HCT116 (cell line): ENCODE results near the gene AMPD3. TPM values are rescaled to one million over a fixed set of nuclear protein-coding genes. Genes with fewer than 3 reads are reported as not detected.

Experiments used
- ATAC-seq: fragments of 200-7000 bp; cut with Tn5 transposase; 2 replicates; pipeline ENCODE4 v1.9.1; 2020; ENCODE audit warnings: mild to moderate bottlenecking, moderate library complexity
- BruUV-seq: library from RNA; stranded (reverse); fragments of 400-500 nt; replicated peaks from 2 replicates; lab custom pipeline; 2021; lab: Mats Ljungman, UMichigan
- CTCF ChIA-PET: fragments of 300-600 bp; sonication (Branson Sonifier 250); formaldehyde crosslinking; loops from one replicate; lab custom pipeline; 2021; ENCODE audit warnings: antibody characterized with exemption; lab: Charles Lee
- POLR2A ChIA-PET: fragments of 300-600, 350-600 bp; sonication (Branson Sonifier 250); formaldehyde crosslinking; loops from one replicate; lab custom pipeline; 2021; ENCODE audit warnings: antibody characterized with exemption; lab: Charles Lee
- RAD21 ChIA-PET, 2 experiments: fragments of 300-600 bp; sonication (Branson Sonifier 250); formaldehyde crosslinking; loops; one replicate each; lab custom pipeline; 2023; ENCODE audit warnings: low total read pairs in 2 of 2; ENCODE audit not compliant: uncharacterized antibody in 2 of 2, unreplicated experiment in 2 of 2, low non-redundant PET in 1 of 2; lab: Charles Lee
- DNase-seq: peaks from one replicate; pipeline ENCODE4 v3.0.0-alpha.2; 2010; ENCODE audit warnings: low read depth, low spot score
- H2AFZ ChIP-seq: fragments of 200-600 bp; shearing (Covaris generic), sonication (generic); 2 replicates; pipeline ENCODE4 v1.6.1; 2017; ENCODE audit warnings: low read depth, mixed run types, mixed read lengths, antibody characterized with exemption, low read length; ENCODE audit not compliant: poor library complexity, severe bottlenecking
- H3K27ac ChIP-seq: 2 replicates; pipeline ENCODE4 v1.5.1; 2012; ENCODE audit warnings: low read depth, low read length
- H3K27me3 ChIP-seq: fragments of 200-600 bp; sonication (generic); 2 replicates; pipeline ENCODE4 v1.6.1; 2016; ENCODE audit warnings: mixed run types, low read length, mixed read lengths; ENCODE audit not compliant: insufficient read depth
- H3K36me3 ChIP-seq, 2 experiments: fragments of 200-500 bp in 1 of 2; fragments of 200-600 bp in 1 of 2; sonication (Bioruptor generic) in 1 of 2; sonication (generic) in 1 of 2; 2 replicates each; pipeline versions ENCODE4 v1.5.1 to v1.6.1; 2014 to 2016; ENCODE audit warnings: low read length in 2 of 2, inconsistent platforms in 1 of 2, mixed read lengths in 1 of 2, mixed run types in 1 of 2; ENCODE audit not compliant: insufficient read depth in 2 of 2, control insufficient read depth in 1 of 2
- H3K4me1 ChIP-seq, 2 experiments: fragments of 200-600 bp in 1 of 2; sonication (generic) in 1 of 2; 2 replicates each; pipeline versions ENCODE4 v1.5.1 to v1.6.1; 2012 to 2017; ENCODE audit warnings: low read length in 2 of 2, inconsistent platforms in 1 of 2, mild to moderate bottlenecking in 1 of 2, mixed read lengths in 1 of 2, mixed run types in 1 of 2, moderate library complexity in 1 of 2; ENCODE audit not compliant: insufficient read depth in 2 of 2, control insufficient read depth in 1 of 2
- H3K4me2 ChIP-seq: fragments of 200-600 bp; sonication (generic); 2 replicates; pipeline ENCODE4 v1.6.1; 2017; ENCODE audit warnings: mixed run types, low read length, mixed read lengths
- H3K4me3 ChIP-seq, 2 experiments: fragments of 200-600 bp in 1 of 2; sonication (generic) in 1 of 2; replicated peaks in 1 of 2; 2 replicates each; pipeline ENCODE4 v1.5.1; 2011 to 2016; ENCODE audit warnings: low read length in 2 of 2, control low read depth in 1 of 2, low read depth in 1 of 2, mild to moderate bottlenecking in 1 of 2, mixed read lengths in 1 of 2, mixed run types in 1 of 2
- H3K79me2 ChIP-seq: fragments of 200-600 bp; sonication (generic); 2 replicates; pipeline ENCODE4 v1.6.1; 2017; ENCODE audit warnings: mild to moderate bottlenecking, mixed run types, low read length, moderate library complexity, mixed read lengths; ENCODE audit not compliant: insufficient read depth
- H3K9ac ChIP-seq: fragments of 200-600 bp; sonication (generic); 2 replicates; pipeline ENCODE4 v1.6.1; 2016; ENCODE audit warnings: low read length, mixed read lengths
- H3K9me2 ChIP-seq: fragments of 200-600 bp; sonication (generic), shearing (Covaris generic); 2 replicates; pipeline ENCODE4 v1.6.1; 2017; ENCODE audit warnings: mixed run types, mild to moderate bottlenecking, moderate library complexity; ENCODE audit not compliant: insufficient read depth
- H3K9me3 ChIP-seq, 2 experiments: fragments of 200-500 bp in 1 of 2; fragments of 200-600 bp in 1 of 2; sonication (Bioruptor generic) in 1 of 2; sonication (generic) in 1 of 2; 2 replicates each; pipeline ENCODE4 v1.6.1; 2014 to 2017; ENCODE audit warnings: low read length in 2 of 2, mixed read lengths in 2 of 2, inconsistent platforms in 1 of 2, low read depth in 1 of 2, mild to moderate bottlenecking in 1 of 2, mixed run types in 1 of 2, moderate library complexity in 1 of 2; ENCODE audit not compliant: control insufficient read depth in 1 of 2, insufficient read depth in 1 of 2
- H4K20me1 ChIP-seq: fragments of 200-600 bp; sonication (generic), shearing (Covaris generic); 2 replicates; pipeline ENCODE4 v1.6.1; 2017; ENCODE audit warnings: mixed run types, mild to moderate bottlenecking, moderate library complexity; ENCODE audit not compliant: insufficient read depth
- CBX3 ChIP-seq: IDR thresholded peaks from 2 replicates; pipeline ENCODE4 v1.6.1; 2012; ENCODE audit warnings: low read depth
- CEBPB ChIP-seq: IDR thresholded peaks from 2 replicates; pipeline ENCODE4 v1.6.1; 2012; ENCODE audit warnings: low read depth
- CTCF ChIP-seq, 3 experiments: fragments of 200-600 bp in 1 of 3; sonication (generic) in 1 of 3; IDR thresholded peaks in 2 of 3; conservative IDR thresholded peaks in 1 of 3; 2 replicates each; pipeline ENCODE4 v1.5.1; 2012 to 2017; ENCODE audit warnings: low read depth in 2 of 3, low read length in 2 of 3, antibody characterized with exemption in 1 of 3, borderline replicate concordance in 1 of 3, control low read depth in 1 of 3, mild to moderate bottlenecking in 1 of 3, mixed read lengths in 1 of 3, mixed run types in 1 of 3, moderate library complexity in 1 of 3; ENCODE audit not compliant: insufficient read depth in 1 of 3
- EZH2 ChIP-seq: fragments of 200-600 bp; sonication (generic); IDR thresholded peaks from 2 replicates; pipeline ENCODE4 v1.6.1; 2017; ENCODE audit warnings: antibody characterized with exemption, mixed run types
- FOSL1 ChIP-seq: IDR thresholded peaks from 2 replicates; pipeline ENCODE4 v1.6.1; 2012; ENCODE audit warnings: low read depth
- REST ChIP-seq: IDR thresholded peaks from 2 replicates; pipeline ENCODE4 v1.6.1; 2012; ENCODE audit warnings: low read depth
- SP1 ChIP-seq: IDR thresholded peaks from 2 replicates; pipeline ENCODE4 v1.6.1; 2012; ENCODE audit warnings: low read depth
- ZFX ChIP-seq: fragments of 450-650 bp; IDR thresholded peaks from 2 replicates; pipeline ENCODE4 v1.6.1; 2017
- intact Hi-C: fragments of 100-400 bp; cut with micrococcal nuclease; formaldehyde crosslinking; loops from 2 replicates; pipeline ENCODE4 v1.10.0; 2022
- total RNA-seq: library from RNA; stranded (reverse); gene quantifications from one replicate; pipeline ENCODE4 v1.2.1, GENCODE V29; 2021; ENCODE audit not compliant: unreplicated experiment

Gene AMPD3
- total RNA-seq, 1 experiment from 2014 or later, result 25.9 TPM

- Histone ChIP-seq H3K27me3 (no peaks in the 10 kb centered on the region), H3K36me3 (no peaks in the 10 kb centered on the region), H3K4me1 (peaks cover 0 to 13% of the 10 kb centered on the region in 2 experiments; a peak in 1 of 4 replicates), H3K4me2 (no peak overlapping the region), H3K9me3 (no peaks in the 10 kb centered on the region), H2AFZ (no peak overlapping the region), H3K9me2 (no peaks in the 10 kb centered on the region), H3K4me3 (no peak overlapping the region), H3K27ac (no peak overlapping the region), H3K9ac (no peak overlapping the region), H3K79me2 (no peaks in the 10 kb centered on the region), H4K20me1 (no peaks in the 10 kb centered on the region)
- ChIA-PET CTCF (no interaction called here), RAD21 (no interaction called here), POLR2A (interaction anchor here (0.8 kb wide), 1 partner anchor 13 kb away, joined by 3 read pairs; no protein-coding TSS in a partner anchor)
- ATAC-seq (no peak), DNase-seq (no peak)
- no peak for TF ChIP-seq CTCF (IDR thresholded peaks at IDR 0.05 in 2 of 3, conservative IDR thresholded peaks at IDR 0.05 in 1 of 3; ENCODE audit: borderline replicate concordance in 1 of 3, insufficient read depth in 1 of 3, low read depth in 2 of 3, low read length in 2 of 3)
- no peak for TF ChIP-seq EZH2
- no peak for TF ChIP-seq REST
- TF ChIP-seq FOSL1, result 0 out of 2 replicates have a peak, but pooled peaks have one; percentile 13
- no peak for TF ChIP-seq CEBPB
- no peak for TF ChIP-seq CBX3
- TF ChIP-seq SP1, result no peak
- TF ChIP-seq ZFX, result no peak
- intact Hi-C loops, result no loop called here
- BruUV-seq, result no TSS peak
Measured at GRCh38 chr11:10443152-10443551, 11.9 kb upstream of the AMPD3 start.
